BLaER1 (cell line): ENCODE results near the gene RXFP2.

Source experiments
- H3K27ac ChIP-seq: shearing (Covaris generic); formaldehyde crosslinking; 2 replicates; pipeline ENCODE4 v1.8.1; 2022
- H3K27me3 ChIP-seq: shearing (Covaris generic); formaldehyde crosslinking; 2 replicates; pipeline ENCODE4 v1.8.1; 2022
- H3K36me3 ChIP-seq: shearing (Covaris generic); formaldehyde crosslinking; 2 replicates; pipeline ENCODE4 v1.8.1; 2022
- H3K4me1 ChIP-seq: shearing (Covaris generic); formaldehyde crosslinking; 2 replicates; pipeline ENCODE4 v1.8.1; 2022
- H3K4me2 ChIP-seq: shearing (Covaris generic); formaldehyde crosslinking; 2 replicates; pipeline ENCODE4 v1.8.1; 2022
- H3K4me3 ChIP-seq: shearing (Covaris generic); formaldehyde crosslinking; 2 replicates; pipeline ENCODE4 v1.8.1; 2022
- H3K9ac ChIP-seq: shearing (Covaris generic); formaldehyde crosslinking; 2 replicates; pipeline ENCODE4 v1.8.1; 2022
- H3K9me3 ChIP-seq: shearing (Covaris generic); formaldehyde crosslinking; 2 replicates; pipeline ENCODE4 v1.8.1; 2022
- H4K20me1 ChIP-seq: shearing (Covaris generic); formaldehyde crosslinking; 2 replicates; pipeline ENCODE4 v1.8.1; 2022
- Cebpa-rat ChIP-seq: shearing (Covaris generic); IDR thresholded peaks from 2 replicates; pipeline ENCODE4 v1.8.1; 2022

Gene RXFP2

GRCh38 chr13:31848621-31849020, 109.3 kb downstream of the RXFP2 start:
- Histone ChIP-seq H3K9ac (no peak overlapping the region), H3K27me3 (peaks cover 8% of the 10 kb centered on the region; the same call in 1 of the 2 replicates), H3K36me3 (no peaks in the 10 kb centered on the region), H3K4me1 (peaks cover 7% of the 10 kb centered on the region), H3K4me3 (no peak overlapping the region), H3K27ac (no peak overlapping the region), H3K4me2 (no peak overlapping the region), H3K9me3 (no peaks in the 10 kb centered on the region), H4K20me1 (no peaks in the 10 kb centered on the region)
- TF ChIP-seq Cebpa-rat = no peak

GRCh38 chr13:31849206-31849605, 109.9 kb downstream of the RXFP2 start:
- Histone ChIP-seq H3K9ac (no peak overlapping the region), H3K36me3 (no peaks in the 10 kb centered on the region), H3K27ac (no peak overlapping the region), H3K4me3 (no peak overlapping the region), H3K27me3 (peaks cover 8% of the 10 kb centered on the region; the same call in 1 of the 2 replicates), H3K9me3 (no peaks in the 10 kb centered on the region), H3K4me1 (peaks cover 7% of the 10 kb centered on the region), H3K4me2 (no peak overlapping the region), H4K20me1 (no peaks in the 10 kb centered on the region)
- no peak for TF ChIP-seq Cebpa-rat

GRCh38 chr13:31850041-31850555, 110.8 kb downstream of the RXFP2 start:
- H3K27me3 ChIP-seq = peaks cover 8% of the 10 kb centered on the region; the same call in 1 of the 2 replicates
- H3K9me3 ChIP-seq = no peaks in the 10 kb centered on the region
- no peak overlapping the region for H3K27ac ChIP-seq
- H3K9ac ChIP-seq = no peak overlapping the region
- no peaks in the 10 kb centered on the region for H4K20me1 ChIP-seq
- H3K4me3 ChIP-seq = no peak overlapping the region
- H3K4me2 ChIP-seq = no peak overlapping the region
- no peak for TF ChIP-seq Cebpa-rat
- H3K36me3 ChIP-seq = no peaks in the 10 kb centered on the region
- peaks cover 7% of the 10 kb centered on the region for H3K4me1 ChIP-seq

DNA sequence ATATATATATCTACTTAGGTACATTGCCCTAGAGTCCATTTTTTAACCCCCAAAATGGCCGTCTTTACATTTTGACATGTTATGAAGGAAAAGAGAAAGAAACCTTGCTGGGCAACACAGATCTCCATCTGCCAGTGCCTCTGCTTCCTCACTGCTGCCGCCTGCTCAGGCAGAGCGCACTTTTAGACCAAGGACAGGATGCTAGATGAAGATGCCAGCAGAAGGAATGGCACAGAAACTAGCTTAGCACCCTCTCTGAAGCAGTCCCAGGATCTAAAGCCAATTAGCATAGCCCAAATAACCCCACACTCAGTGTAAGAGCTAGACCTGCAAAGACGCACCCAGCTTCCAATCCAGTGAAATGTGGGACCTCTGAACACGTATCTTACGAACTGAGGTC, 111.9 kb downstream of the RXFP2 start:
- Histone ChIP-seq H4K20me1 (no peaks in the 10 kb centered on the region), H3K27me3 (peaks cover 8% of the 10 kb centered on the region; the same call in 1 of the 2 replicates), H3K36me3 (no peaks in the 10 kb centered on the region), H3K9me3 (no peaks in the 10 kb centered on the region), H3K4me3 (no peak overlapping the region), H3K4me2 (no peak overlapping the region), H3K27ac (no peak overlapping the region), H3K9ac (no peak overlapping the region), H3K4me1 (peaks cover 7% of the 10 kb centered on the region)
- no peak for TF ChIP-seq Cebpa-rat
